GM12872 (cell line): ENCODE measurements around the gene LEMD1.

Experiments used
- CTCF ChIP-seq: IDR thresholded peaks from 3 replicates; pipeline ENCODE4 v1.5.1; 2011; ENCODE audit warnings: low read depth, mild to moderate bottlenecking, low read length, moderate library complexity; ENCODE audit not compliant: insufficient read depth

The LEMD1 gene

GRCh38 chr1:205440476-205441317, 18.8 kb upstream of the LEMD1 start:
- TF ChIP-seq CTCF = no peak

- TF ChIP-seq CTCF = no peak
Observed at GRCh38 chr1:205440121-205440475, 18.2 kb upstream of the LEMD1 start.

- TF ChIP-seq CTCF = peak; percentile 31; the same call in 1 of the 3 replicates
Observed at GRCh38 chr1:205438213-205439158, 16.6 kb upstream of the LEMD1 start.

GRCh38 chr1:205437570-205437969, 15.7 kb upstream of the LEMD1 start:
- TF ChIP-seq CTCF = no peak

GRCh38 chr1:205436776-205437410, 15.0 kb upstream of the LEMD1 start:
- no peak for TF ChIP-seq CTCF

GRCh38 chr1:205435578-205436573, 14.0 kb upstream of the LEMD1 start:
- TF ChIP-seq CTCF = no peak
